Measurements from ENCODE around the gene INTS15.

GRCh38 chr7:6644728-6645127 is 54.9 kb downstream of the INTS15 start:
- TF ChIP-seq EZH2 (IDR thresholded peaks at IDR 0.05; ENCODE audit: low read length, unreplicated experiment) (no peak), EZH2phosphoT487 (IDR thresholded peaks at IDR 0.05; ENCODE audit: borderline replicate concordance, low read length) (no peak)
- TF ChIP-seq, protein P1, sequence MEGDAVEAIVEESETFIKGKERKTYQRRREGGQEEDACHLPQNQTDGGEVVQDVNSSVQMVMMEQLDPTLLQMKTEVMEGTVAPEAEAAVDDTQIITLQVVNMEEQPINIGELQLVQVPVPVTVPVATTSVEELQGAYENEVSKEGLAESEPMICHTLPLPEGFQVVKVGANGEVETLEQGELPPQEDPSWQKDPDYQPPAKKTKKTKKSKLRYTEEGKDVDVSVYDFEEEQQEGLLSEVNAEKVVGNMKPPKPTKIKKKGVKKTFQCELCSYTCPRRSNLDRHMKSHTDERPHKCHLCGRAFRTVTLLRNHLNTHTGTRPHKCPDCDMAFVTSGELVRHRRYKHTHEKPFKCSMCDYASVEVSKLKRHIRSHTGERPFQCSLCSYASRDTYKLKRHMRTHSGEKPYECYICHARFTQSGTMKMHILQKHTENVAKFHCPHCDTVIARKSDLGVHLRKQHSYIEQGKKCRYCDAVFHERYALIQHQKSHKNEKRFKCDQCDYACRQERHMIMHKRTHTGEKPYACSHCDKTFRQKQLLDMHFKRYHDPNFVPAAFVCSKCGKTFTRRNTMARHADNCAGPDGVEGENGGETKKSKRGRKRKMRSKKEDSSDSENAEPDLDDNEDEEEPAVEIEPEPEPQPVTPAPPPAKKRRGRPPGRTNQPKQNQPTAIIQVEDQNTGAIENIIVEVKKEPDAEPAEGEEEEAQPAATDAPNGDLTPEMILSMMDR (conservative IDR thresholded peaks at IDR 0.05; ENCODE audit: low read depth, low read length): no peak

All from PC-3 (cell line).